ENCODE measurements around the gene SNX1.
"Not testable (repeated sequence)": the region's sequence is repeated elsewhere in the genome, so short reads cannot be mapped to it uniquely, and the experiment has no call there.

SNX1 gene

GRCh38 chr15:64117759-64118487 lies 22.1 kb downstream of the SNX1 start:
- DNase-seq, result no peak

DNA sequence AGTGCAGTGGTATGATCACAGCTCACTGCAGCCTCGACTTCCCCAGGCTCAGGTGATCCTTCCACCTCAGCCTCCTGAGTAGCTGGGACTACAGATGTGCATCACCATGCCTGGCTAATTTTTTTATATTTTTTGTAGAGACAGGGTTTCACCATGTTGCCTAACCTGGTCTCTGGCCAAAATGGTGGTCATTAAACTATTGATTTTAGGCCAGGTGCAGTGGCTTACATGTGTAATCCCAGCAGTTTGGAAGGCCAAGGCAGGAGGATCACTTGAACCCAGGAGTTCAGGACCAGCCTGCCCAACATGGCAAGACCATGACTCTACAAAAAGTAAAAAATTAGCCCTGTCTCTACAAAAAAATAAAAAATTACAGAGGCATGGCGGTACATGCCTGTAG lies 24.5 kb downstream of the SNX1 start:
- DNase-seq, result not testable (repeated sequence)

- no peak for DNase-seq
Observed at GRCh38 chr15:64121614-64122013, 25.8 kb downstream of the SNX1 start.

DNA sequence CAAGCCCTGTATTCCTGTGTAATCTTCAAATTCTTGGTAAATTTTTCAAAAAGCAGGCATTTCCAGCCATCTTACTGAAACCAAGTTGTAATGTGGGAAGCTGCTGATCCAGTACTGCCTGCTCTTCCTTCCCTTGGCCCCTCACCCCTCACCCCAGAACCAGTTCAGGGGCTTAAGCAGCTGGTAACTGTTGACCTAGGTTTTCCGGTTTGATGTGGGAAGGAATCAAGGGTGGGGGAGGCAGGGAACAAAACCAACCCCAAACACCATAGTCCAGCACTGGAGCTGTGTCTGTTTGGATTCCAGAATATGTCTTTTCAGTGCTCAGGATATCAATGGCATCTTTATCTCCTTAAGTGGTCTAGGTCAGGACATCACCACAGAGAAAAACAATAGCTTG lies 26.7 kb downstream of the SNX1 start:
- DNase-seq, result no peak

DNA sequence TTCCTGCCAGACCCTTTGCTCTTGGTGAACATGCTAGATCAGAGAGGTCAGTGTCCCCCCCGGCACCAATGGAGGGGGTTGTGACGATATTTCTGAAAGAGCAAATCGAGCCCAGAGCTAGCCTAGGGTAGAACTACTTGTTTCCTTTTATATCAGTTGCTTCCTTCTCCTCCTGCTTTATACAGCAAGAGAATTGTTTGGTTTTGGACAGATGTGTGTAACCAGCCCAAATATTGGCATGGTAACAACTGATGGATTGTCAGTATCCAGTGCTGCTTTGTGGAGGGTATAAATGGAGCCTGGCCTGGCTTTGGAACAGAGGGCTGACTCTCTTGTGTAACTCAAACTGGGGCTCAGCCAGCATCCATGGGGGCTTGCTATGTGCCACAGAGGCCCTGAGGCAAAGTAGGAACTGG lies 27.2 kb downstream of the SNX1 start:
- no peak for DNase-seq

DNA sequence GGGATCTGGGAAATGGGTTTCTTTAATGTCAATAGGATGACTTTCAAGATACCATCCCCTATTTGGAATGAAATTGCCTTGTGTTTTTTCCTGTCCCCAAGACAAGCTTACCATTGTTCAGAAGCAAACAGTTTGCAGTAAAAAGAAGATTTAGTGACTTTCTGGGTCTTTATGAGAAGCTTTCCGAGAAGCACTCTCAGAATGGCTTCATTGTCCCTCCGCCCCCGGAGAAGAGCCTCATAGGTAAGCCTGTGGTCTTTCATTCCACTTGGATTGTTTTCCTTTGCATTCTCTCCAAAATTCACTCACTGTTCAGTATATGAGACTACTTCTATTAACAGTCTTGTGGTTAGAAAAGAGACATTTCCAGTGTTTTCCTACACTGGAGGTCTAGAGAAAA lies 30.2 kb downstream of the SNX1 start:
- DNase-seq, result no peak

DNA sequence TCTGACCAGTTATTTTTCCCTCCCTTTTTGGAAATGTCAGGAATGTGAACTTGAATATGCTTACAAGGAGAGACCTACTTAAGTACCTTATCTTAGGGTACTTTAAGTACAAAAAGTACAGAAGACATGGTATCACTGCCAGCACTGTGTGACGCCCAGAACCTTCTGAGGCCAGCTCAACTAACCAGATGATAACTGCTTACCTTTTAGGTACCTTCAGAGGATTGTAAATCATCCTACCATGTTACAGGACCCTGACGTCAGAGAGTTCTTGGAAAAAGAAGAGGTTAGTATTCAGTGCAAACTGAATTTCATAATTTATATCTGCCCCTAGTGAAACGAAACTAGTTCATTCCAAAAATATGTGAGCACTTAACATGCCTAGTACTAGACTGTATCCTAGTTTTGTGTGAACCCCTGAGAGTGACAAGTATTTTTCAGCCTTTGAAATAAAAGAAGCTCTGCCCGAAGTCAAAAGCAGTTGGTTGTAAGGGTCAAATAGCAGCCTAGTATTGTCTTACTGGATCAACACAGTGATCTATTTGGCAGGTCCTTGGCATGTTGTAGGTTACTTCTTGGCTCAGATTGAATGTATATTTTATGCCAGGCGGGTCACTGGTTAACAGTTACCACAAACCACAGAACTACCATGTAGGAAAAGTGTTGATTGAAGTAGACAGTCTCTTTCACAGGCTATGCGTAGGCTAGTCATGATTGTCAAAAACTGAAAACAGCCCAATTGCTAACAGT lies 31.9 kb downstream of the SNX1 start:
- DNase-seq, result no peak

GRCh38 chr15:64130159-64130558 lies 34.4 kb downstream of the SNX1 start:
- DNase-seq, result no peak

GRCh38 chr15:64131547-64131946 lies 35.8 kb downstream of the SNX1 start:
- no peak for DNase-seq

DNA sequence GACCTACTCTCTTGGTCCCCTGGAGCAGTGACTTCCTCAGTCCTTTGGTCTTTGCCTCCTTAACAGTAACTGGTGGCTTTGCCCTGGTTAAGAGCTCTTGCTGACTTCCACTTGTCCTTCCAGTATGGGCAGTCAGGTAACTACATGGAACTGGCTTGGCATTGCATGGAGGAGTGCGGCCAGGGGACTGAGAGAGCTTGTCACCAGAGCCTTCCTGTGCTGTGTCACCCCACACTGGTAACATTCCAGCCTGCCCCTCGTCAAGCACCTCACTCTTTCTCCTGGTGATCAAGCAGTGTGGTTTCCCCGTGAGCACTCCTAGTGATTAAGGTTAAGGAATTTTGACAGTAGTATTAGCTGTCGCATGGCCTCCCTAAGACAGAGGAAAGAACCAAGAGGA lies 36.4 kb downstream of the SNX1 start:
- DNase-seq, result no peak

- no peak for DNase-seq
Observed at GRCh38 chr15:64133623-64134344, 38.0 kb downstream of the SNX1 start.

- DNase-seq, result no peak
Observed at GRCh38 chr15:64134345-64134829, 38.6 kb downstream of the SNX1 start.

- no peak for DNase-seq
Observed at GRCh38 chr15:64136347-64136746, 40.6 kb downstream of the SNX1 start.

DNA sequence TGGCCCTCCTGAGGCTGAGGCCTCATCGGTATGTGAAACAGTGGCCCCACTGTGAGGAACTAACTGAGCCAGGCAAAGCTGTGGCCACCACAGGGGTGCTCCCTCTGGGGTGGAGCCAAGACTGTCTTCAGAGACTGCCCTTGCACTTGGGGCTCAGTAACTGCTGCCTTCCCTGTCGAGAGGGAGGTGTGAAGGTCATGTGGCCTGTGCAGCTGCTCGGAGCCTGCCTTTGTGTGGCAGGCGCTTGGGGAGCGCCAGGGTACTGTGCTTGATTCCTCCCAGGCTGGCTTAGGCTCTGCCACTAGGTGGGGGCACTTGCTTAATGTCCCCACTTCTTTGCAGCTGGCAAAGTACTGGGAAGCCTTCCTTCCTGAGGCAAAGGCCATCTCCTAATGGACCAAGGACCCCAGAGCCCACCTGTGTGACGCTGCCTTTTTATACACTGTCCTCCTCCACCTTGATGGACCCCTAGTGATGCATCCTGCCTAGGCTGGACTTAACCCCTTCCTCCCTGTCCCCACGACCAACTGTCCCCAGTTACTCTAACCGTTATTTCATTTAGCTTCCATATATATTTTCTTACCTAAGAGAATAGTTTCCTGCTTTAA lies 41.5 kb downstream of the SNX1 start:
- no peak for DNase-seq

- DNase-seq, result no peak
Observed at GRCh38 chr15:64138331-64138941, 42.7 kb downstream of the SNX1 start.

DNA sequence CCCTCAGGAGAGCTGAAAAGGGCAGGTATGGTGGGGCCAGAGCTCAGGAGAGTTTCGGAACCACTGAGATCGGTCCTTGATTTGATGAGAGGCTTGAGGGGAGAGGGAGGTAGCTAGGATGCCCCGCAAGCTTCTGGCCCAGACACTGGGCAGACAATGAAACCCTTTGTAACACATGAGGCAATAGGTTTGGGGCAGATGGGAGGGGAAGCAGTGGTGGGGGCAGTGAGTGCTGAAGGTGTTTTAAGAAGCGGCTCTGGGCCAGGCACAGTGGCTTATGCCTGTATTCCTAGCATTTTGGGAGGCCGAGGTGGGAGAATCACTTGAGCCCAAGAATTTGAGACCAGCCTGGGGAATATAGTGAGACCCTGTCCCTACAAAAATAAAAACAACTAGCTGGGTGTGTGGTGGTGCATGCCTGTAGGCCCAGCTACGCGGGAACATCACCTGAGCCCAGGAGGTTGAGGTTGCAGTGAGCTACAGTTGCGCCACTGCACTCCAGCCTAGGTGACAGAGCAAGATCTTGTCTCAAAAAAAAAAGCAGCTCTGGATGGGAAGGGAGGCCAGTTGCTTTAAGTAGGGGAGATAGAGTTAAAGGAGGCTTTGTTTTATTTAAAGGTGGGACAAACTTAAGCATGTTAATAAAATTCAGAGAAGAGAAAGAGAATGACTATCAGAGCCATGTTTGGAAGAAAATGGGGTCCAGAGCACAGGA lies 46.2 kb downstream of the SNX1 start:
- DNase-seq, result no peak

DNA sequence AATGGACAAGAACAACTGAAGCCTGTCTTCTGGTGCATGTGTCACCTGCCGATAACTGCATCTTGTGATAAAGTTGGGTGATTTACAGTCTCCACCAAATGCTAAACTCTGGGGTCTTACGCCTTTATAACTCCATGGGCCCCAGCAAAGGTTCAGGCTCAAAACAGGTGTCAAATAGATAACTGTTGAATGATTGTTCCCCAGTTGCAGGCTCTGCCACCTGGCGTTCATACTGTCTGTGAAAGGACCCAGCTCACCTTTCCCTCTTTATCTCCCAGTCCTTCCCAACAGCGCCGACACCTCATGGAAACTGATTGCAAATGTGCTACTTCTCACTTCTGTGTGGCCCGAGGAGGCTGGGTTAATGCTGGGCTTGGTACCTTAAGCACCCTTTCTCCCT lies 47.5 kb downstream of the SNX1 start:
- no peak for DNase-seq

DNA sequence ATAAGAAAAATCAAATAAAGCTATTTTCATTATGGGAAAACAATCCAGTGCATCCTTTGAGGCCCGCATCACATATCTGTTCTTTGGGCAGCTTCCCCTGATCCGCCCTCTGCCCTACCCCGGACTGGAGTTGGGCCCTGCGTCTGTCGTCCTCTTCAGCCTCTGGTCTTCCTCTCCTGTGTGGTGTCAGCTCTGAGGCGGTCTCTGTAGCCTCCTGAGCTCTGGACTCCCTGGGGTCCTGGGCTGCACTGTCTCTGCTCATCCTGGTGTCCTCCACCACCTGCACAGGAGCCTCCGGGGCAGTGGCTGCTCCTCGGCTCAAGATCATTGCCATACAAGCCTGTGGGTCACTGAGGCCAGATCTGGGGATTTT lies 48.4 kb downstream of the SNX1 start:
- no peak for DNase-seq

DNA sequence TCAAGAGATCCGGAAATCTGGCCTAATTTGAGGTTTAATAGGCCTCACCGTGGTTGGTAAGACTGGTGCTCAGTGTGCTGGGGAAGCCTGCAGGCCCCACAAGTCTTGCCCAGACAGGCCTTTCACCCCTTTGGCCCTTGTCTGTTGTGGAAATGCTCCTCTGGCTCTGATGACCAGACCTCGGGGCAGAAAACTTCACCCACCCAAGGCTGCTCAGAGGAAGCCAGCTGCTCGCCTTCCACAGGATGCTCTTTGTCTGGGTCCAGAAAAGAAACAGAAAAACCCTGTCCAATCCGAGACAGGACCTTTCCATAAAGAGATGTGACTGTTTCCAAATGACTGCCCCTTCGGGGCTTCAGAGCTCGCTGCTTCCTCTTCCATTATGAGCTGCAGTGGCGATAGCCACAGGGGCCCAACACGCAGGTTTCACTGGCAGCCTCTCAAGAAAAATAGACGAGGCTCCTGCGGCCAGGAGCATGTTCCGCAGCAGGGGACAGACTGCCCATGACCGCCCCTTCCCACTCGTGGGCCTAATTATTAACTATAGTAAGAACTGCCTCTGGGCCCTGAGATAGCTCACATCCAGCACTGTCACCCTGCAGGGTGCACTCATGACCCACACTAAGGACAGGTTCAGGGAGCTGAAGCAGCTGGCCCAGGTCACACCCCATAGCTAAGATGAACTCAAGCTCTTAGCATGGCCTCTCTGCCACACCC lies 48.9 kb downstream of the SNX1 start:
- no peak for DNase-seq

DNA sequence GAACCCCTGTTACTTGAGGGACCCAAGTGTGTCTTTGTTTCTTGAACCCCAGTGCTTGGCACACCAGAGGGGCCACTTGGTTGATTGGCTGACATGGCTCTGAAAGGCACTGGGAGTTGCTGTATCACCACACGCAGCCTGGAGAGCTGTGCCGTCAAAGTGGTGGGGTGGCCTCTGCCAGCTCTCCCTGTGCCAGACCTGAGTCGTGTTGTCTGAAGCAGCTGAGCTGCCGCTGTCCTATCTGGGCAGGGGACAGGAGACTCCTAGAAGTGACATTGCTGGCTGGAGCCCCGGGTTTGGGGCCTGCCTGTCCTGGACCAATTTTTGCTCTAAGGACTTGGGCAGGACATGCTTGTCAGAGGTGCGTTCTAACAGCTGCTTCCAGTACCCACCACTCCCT lies 50.3 kb downstream of the SNX1 start:
- DNase-seq, result no peak

DNA sequence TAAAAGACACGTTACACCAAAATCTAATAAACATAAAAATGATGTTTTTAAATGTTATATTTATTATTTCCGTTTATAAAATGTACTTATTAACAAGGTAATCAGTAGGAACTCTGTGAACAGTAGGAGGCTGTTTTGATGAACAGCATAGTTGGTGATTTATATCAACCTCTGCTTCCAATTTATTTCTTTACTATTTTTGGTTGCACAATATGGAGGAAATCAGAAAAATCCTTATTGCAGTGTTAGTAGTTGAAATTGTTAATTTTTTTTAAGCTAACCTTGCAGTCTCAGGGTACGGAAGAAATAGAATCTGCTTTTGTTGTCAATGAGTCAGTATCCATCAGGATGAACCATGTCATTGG lies 50.7 kb downstream of the SNX1 start:
- no peak for DNase-seq
